Prostate gland (tissue), 2 donors: ENCODE measurements around the gene FAM83G.
"Not testable (repeated sequence)": the region's sequence is repeated elsewhere in the genome, so short reads cannot be mapped to it uniquely, and the experiment has no call there.

Experiments
- CTCF ChIP-seq, 4 experiments: fragments of 200-600 bp in 2 of 4; fragments of 450-650 bp in 2 of 4; sonication (generic) in 2 of 4; IDR thresholded peaks; 1 replicate in 3 of 4; 2 replicates in 1 of 4; pipeline ENCODE4 v1.5.1; 2016 to 2019; ENCODE audit warnings: antibody characterized with exemption in 4 of 4, mild to moderate bottlenecking in 2 of 4, moderate library complexity in 2 of 4
- POLR2A ChIP-seq: fragments of 450-650 bp; IDR thresholded peaks from one replicate; pipeline ENCODE4 v1.6.1; 2016; ENCODE audit warnings: antibody characterized with exemption, mild to moderate bottlenecking
- POLR2AphosphoS5 ChIP-seq: sonication (generic); formaldehyde crosslinking; IDR thresholded peaks from one replicate; pipeline ENCODE4 v1.6.1; 2017; ENCODE audit warnings: antibody characterized with exemption

- not testable (repeated sequence) for TF ChIP-seq POLR2AphosphoS5; POLR2A; CTCF (IDR thresholded peaks at IDR 0.05)
These were observed 40.1 kb upstream of the FAM83G start for GRCh38 chr17:19044643-19045042.
